ENCODE measurements around the gene TBL3. TPM values are rescaled to one million over a fixed set of nuclear protein-coding genes. Genes with fewer than 3 reads are reported as not detected.

The TBL3 gene
- total and polyA plus RNA-seq, 11 donors: 19.3 to 68.7 (median 22.0) TPM

GRCh38 chr16:1942810-1943726 lies 28.8 kb upstream of the TBL3 start, which contains the start of gene MSRB1:
Gene MSRB1 (minus strand): TSS chr16:1943199. CDS start chr16:1943156, 43 bp downstream.
- TF ChIP-seq POLR2A (IDR thresholded peaks at IDR 0.05) (peak; percentile 90 to 98), CTCF (IDR thresholded peaks at IDR 0.05) (no peak)
- ATAC-seq (peak; percentile 91 to 96 (median 93)), DNase-seq (peak; percentile 100)
- 2 to 5% (median 2%) methylated on average over 31 to 77 of the region's 77 CpGs for WGBS, 4 donors
- peaks cover 0 to 36% (median 31%) of the 10 kb centered on the region in 9 donors for H3K36me3 ChIP-seq
- peak within 1 kb of the TSS; percentile 50 to 88 (median 78) for H3K4me3 ChIP-seq
- intact Hi-C loops (cut with DNase I): loop anchor here in 2 of 10 donors (1.0 to 5.0 kb wide), 2 partner anchors 18 to 161 kb away; partner anchors contain the start of genes NUBP2 (in 1 of the 2) and SPSB3 (in 1 of the 2)
- H3K4me1 ChIP-seq: peaks cover 0 to 30% (median 16%) of the 10 kb centered on the region in 12 donors
- no peaks in the 10 kb centered on the region for H3K27me3 ChIP-seq
- H3K9me3 ChIP-seq: no peaks in the 10 kb centered on the region
- peak within 1 kb of the TSS in 11 of 12 donors; percentile 77 to 89 (median 81) for H3K27ac ChIP-seq

- H3K27me3 ChIP-seq: no peaks in the 10 kb centered on the region
- no peak overlapping the region for H3K4me3 ChIP-seq
- DNase-seq: no peak
- peaks cover 0 to 24% (median 16%) of the 10 kb centered on the region in 12 donors for H3K4me1 ChIP-seq
- H3K36me3 ChIP-seq: peaks cover 0 to 20% (median 14%) of the 10 kb centered on the region in 9 donors
- intact Hi-C loops (cut with DNase I): loop anchor here in 1 of 10 donors (5.0 kb wide), 1 partner anchor 162 kb away; the partner anchor contains the start of genes NUBP2 and SPSB3
- 92 to 93% (median 92%) methylated on average over 20 to 21 of the region's 21 CpGs for WGBS, 4 donors
- no peak for TF ChIP-seq CTCF (IDR thresholded peaks at IDR 0.05)
- no peak for TF ChIP-seq POLR2A (IDR thresholded peaks at IDR 0.05)
- no peak for ATAC-seq
- no peak overlapping the region for H3K27ac ChIP-seq
- H3K9me3 ChIP-seq: no peaks in the 10 kb centered on the region
Measured at GRCh38 chr16:1944612-1945199, 27.1 kb upstream of the TBL3 start.

- ATAC-seq: no peak
- no peaks in the 10 kb centered on the region for H3K27me3 ChIP-seq
- H3K9me3 ChIP-seq: no peaks in the 10 kb centered on the region
- no peak overlapping the region for H3K4me3 ChIP-seq
- H3K27ac ChIP-seq: no peak overlapping the region
- WGBS, 4 donors: 82 to 92% (median 90%) methylated on average over 11 to 19 of the region's 19 CpGs
- H3K4me1 ChIP-seq: peaks cover 0 to 32% (median 17%) of the 10 kb centered on the region in 12 donors
- no peak for DNase-seq
- intact Hi-C loops (cut with DNase I): no loop called here
- TF ChIP-seq POLR2A (IDR thresholded peaks at IDR 0.05): no peak
- no peak for TF ChIP-seq CTCF (IDR thresholded peaks at IDR 0.05)
- peaks cover 0 to 10% (median 4%) of the 10 kb centered on the region in 9 donors for H3K36me3 ChIP-seq
Measured at GRCh38 chr16:1945559-1946391, 26.1 kb upstream of the TBL3 start.

Data from heart left ventricle (tissue), 16 donors.